ENCODE data around the gene ADISSP.

Gene ADISSP

GRCh38 chr20:3711484-3711941, 56.0 kb downstream of the ADISSP start:
- DNase-seq: peak; percentile 88 to 90

GRCh38 chr20:3710703-3711483, 56.7 kb downstream of the ADISSP start:
- peak; percentile 24 to 84 for DNase-seq

- DNase-seq: no peak
These were observed 57.5 kb downstream of the ADISSP start for GRCh38 chr20:3710011-3710466.

GRCh38 chr20:3707508-3707899, 60.0 kb downstream of the ADISSP start:
- no peak for DNase-seq

- DNase-seq: no peak
These were observed 60.6 kb downstream of the ADISSP start for GRCh38 chr20:3706774-3707507.

- no peak for DNase-seq
These were observed 61.4 kb downstream of the ADISSP start for GRCh38 chr20:3705970-3706739.

GRCh38 chr20:3705491-3705969, 62.0 kb downstream of the ADISSP start:
- no peak for DNase-seq

GRCh38 chr20:3704087-3704486, 63.5 kb downstream of the ADISSP start:
- DNase-seq: no peak

All from inflammatory macrophage treated with lipopolysaccharide for 1 hour (primary cell).